ENCODE measurements around the gene TRIO. TPM values are rescaled to one million over a fixed set of nuclear protein-coding genes. Genes with fewer than 3 reads are reported as not detected.

The TRIO gene
- polyA plus RNA-seq, 1 of the 3 experiments (the other 2 are of a cell fraction): 229 TPM

GRCh38 chr5:14400611-14401010, 257.5 kb downstream of the TRIO start (continued):
- TF ChIP-seq MXI1 (IDR thresholded peaks at IDR 0.05; ENCODE audit: low read depth, low read length) (no peak), FOSL2 (IDR thresholded peaks at IDR 0.05; ENCODE audit: borderline replicate concordance, low read depth) (no peak), JUND (IDR thresholded peaks at IDR 0.05) (no peak), FOXJ3 (CRISPR knock-in tag; IDR thresholded peaks at IDR 0.05) (no peak)

GRCh38 chr5:14401639-14402038, 258.5 kb downstream of the TRIO start:
- Histone ChIP-seq H3K27ac (ENCODE audit: low read depth in 2 of 2, low read length in 1 of 2) (peak overlapping the region; percentile 89 to 96), H3K9me2 (no peaks in the 10 kb centered on the region), H3K27me3 (ENCODE audit: insufficient read depth) (no peaks in the 10 kb centered on the region), H3K9ac (no peak overlapping the region), H3K36me3 (replicated peaks in 1 of 2; ENCODE audit: control insufficient read depth in 1 of 2, insufficient read depth in 2 of 2, low read length in 1 of 2) (peaks cover 5 to 18% of the 10 kb centered on the region in 2 experiments), H3K79me2 (ENCODE audit: insufficient read depth) (peaks cover 59% of the 10 kb centered on the region; the same call in 1 of the 2 replicates), H3F3A (replicated peaks; ENCODE audit: insufficient read depth) (peaks cover 54% of the 10 kb centered on the region), H3K4me1 (ENCODE audit: control insufficient read depth in 1 of 2, insufficient read depth in 2 of 2, low read depth in 1 of 2, low read length in 1 of 2) (peaks cover 66 to 74% of the 10 kb centered on the region in 2 experiments), H2AFZ (ENCODE audit: low read depth) (no peak overlapping the region), H3K4me3 (ENCODE audit: low read depth in 2 of 2, low read length in 1 of 2) (no peak overlapping the region), H4K20me1 (ENCODE audit: insufficient read depth) (no peaks in the 10 kb centered on the region), H3K4me2 (no peak overlapping the region), H3K9me3 (no peaks in the 10 kb centered on the region)
- CTCF ChIA-PET: interaction anchor here (1.5 to 8.2 kb wide), 6 partner anchors 13 to 247 kb away, joined by 4 to 100 read pairs (median 22); no protein-coding TSS in a partner anchor
- POLR2A ChIA-PET: no interaction called here
- WGBS (ENCODE audit: low lambda C conversion rate): 21% methylated on average over 3 of the region's 3 CpGs
- DNase-seq: peak; percentile 78
- TF ChIP-seq JUND (IDR thresholded peaks at IDR 0.05) (peak; percentile 47; the same call in 1 of the 2 replicates), SIN3A (IDR thresholded peaks at IDR 0.05; ENCODE audit: borderline replicate concordance, low read depth, low read length) (peak; percentile 24; the same call in 1 of the 2 replicates), REST (IDR thresholded peaks at IDR 0.05; ENCODE audit: low read depth, low read length) (no peak), NRF1 (IDR thresholded peaks at IDR 0.05; ENCODE audit: low read depth, low read length) (no peak), FOSL2 (IDR thresholded peaks at IDR 0.05; ENCODE audit: borderline replicate concordance, low read depth) (peak; percentile 26; the same call in 1 of the 2 replicates), MEF2A (IDR thresholded peaks at IDR 0.05; ENCODE audit: borderline replicate concordance, low read depth) (no peak), RCOR1 (IDR thresholded peaks at IDR 0.05; ENCODE audit: low read length) (peak; percentile 96), MAX (IDR thresholded peaks at IDR 0.05; ENCODE audit: low read depth) (no peak), MXI1 (IDR thresholded peaks at IDR 0.05; ENCODE audit: low read depth, low read length) (peak; percentile 52), EP300 (IDR thresholded peaks at IDR 0.05; ENCODE audit: borderline replicate concordance in 1 of 2, low read depth in 1 of 2, low read length in 1 of 2) (peak; percentile 89 to 96), EZH2phosphoT487 (IDR thresholded peaks at IDR 0.05; ENCODE audit: borderline replicate concordance, low read depth) (no peak), USF1 (IDR thresholded peaks at IDR 0.05; ENCODE audit: borderline replicate concordance, low read depth) (no peak), PBX3 (IDR thresholded peaks at IDR 0.05) (peak; percentile 76), ELF1 (IDR thresholded peaks at IDR 0.05) (no peak), POLR2AphosphoS5 (IDR thresholded peaks at IDR 0.05; ENCODE audit: low read depth, low read length) (peak; percentile 70; the same call in 1 of the 2 replicates), CHD2 (IDR thresholded peaks at IDR 0.05; ENCODE audit: low read length, partially characterized antibody) (peak; percentile 82), GABPA (IDR thresholded peaks at IDR 0.05; ENCODE audit: low read depth) (no peak), TAF1 (IDR thresholded peaks at IDR 0.05; ENCODE audit: borderline replicate concordance, low read depth, low read length) (no peak), ZBTB33 (IDR thresholded peaks at IDR 0.05; ENCODE audit: borderline replicate concordance, low read depth) (0 out of 2 replicates have a peak, but pooled peaks have one; percentile 27), RXRA (IDR thresholded peaks at IDR 0.05; ENCODE audit: borderline replicate concordance, low read depth) (peak; percentile 31; the same call in 1 of the 2 replicates), IRF3 (IDR thresholded peaks at IDR 0.05; ENCODE audit: low read depth, low read length) (no peak), TCF12 (IDR thresholded peaks at IDR 0.05) (peak; percentile 97)
